Right renal cortex interstitium (tissue), 3 donors: ENCODE results near the gene CD93. TPM values are rescaled to one million over a fixed set of nuclear protein-coding genes. Genes with fewer than 3 reads are reported as not detected.

Experiments
- DNase-seq, 3 donors: peaks; one replicate each; pipeline ENCODE4 v3.0.0-alpha.2; 2013; ENCODE audit warnings: low read depth in 3 of 3, low spot score in 2 of 3
- polyA plus RNA-seq, 3 donors: library from polyadenylated mRNA; unstranded; fragments of 120-200 nt; gene quantifications; one replicate each; pipeline ENCODE4 v1.2.1, GENCODE V29; 2013; ENCODE audit not compliant: insufficient read length in 3 of 3

CD93 gene
- polyA plus RNA-seq: 10 to 100 TPM; 39.5 to 44.4 (median 44.3) TPM

DNA sequence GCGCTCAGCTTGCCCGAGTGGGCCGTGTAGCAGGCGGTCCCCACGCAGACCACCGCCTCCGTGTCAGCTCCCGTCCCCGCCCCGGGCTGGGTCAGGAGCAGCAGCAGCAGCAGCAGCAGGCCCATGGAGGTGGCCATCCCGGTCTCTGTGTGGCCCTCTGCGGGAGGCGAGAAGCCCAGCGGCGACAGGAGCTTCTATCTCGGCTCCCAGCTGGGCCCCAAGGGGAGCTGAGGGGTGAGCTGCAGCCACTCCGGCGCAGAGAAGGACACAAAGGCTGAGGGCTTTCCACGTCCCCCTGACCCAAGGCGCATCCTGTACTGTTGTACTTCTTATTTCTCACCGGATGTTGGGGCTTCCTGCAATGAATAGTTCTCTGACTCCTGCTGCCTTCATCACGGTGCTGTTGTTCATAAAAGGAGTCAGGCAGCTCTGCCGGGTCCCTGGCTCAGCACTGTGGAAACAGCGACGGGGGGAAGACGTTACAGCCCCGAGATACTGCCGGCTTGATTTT lies at the start of gene CD93:
Gene CD93 (minus strand): TSS at position 269 of the 511 bp plus-strand sequence. CDS start 132 bp downstream, at position 137.
- no peak for DNase-seq

DNA sequence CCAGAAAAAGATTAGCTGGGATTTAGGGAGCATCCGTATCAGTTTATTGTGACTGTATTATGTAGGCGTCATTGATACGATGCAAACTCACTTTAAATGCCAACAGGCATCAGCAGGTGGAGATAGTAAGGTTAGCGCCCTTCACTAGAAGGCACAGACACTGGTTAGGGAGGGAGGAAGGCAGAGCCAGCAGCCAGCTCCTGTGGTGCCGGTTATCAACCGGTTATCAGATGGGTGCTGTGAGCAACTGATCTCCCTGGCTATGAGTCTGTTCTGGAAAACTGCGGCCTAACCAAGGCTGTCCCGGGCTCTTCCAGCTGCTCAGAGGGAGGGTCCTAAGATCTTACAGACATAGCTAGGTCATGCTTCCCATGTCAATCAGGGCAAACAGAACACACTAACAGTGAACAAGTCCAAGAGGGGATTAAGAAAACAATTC lies 47.5 kb upstream of the CD93 start:
- no peak for DNase-seq

DNA sequence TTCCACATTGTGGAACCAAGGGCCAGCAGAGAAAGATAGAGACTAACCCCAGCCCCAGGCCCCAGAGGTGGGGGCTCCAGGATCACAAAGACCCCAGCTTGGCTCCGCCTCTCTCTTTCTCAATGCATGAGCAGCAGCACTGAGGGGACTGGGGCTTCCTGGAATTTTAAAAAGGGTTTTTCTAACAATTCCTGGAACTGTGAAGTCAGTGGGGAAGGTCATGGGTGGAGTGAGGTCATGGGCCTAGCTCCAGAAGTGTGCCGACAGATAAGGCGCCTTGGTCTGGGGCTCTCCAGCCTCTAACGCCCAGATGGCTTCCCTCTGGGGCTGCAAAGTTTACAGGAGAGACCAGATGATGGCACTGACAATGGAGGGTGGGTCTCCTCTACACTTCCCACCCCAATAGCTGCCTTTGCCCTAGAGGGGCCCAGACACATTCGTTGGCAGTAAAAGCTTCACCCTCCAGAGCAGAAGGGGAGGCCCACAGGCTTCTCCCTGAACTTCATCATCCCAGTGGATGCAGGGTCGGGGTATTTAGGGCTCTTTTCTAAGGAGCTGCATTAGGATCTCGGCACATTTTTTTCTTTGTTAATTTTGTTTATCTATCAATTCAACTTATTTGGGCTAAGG lies 46.9 kb upstream of the CD93 start:
- no peak for DNase-seq

- DNase-seq: no peak
These were observed 46.3 kb upstream of the CD93 start for GRCh38 chr20:23132293-23132929.

DNA sequence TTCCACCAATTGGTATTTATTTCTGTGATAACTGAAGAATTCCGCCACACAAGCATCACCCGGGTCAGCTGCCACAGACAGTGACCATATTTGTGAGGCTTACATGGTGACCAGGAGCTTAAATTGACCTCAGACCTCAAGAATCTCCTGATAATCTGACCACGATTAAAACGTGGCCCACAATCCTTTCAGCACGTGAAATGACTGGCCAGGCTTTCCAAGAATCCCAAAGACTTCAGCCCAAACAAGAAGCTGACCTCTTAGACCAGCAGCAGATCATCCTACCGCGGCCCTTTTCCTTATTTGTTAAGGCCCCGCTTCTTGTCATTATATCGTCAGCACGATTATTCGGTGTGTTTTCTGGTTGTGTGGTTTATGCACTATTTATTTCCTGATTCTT lies 45.6 kb upstream of the CD93 start:
- DNase-seq: no peak

GRCh38 chr20:23130622-23131140 lies 44.6 kb upstream of the CD93 start:
- DNase-seq: no peak

DNA sequence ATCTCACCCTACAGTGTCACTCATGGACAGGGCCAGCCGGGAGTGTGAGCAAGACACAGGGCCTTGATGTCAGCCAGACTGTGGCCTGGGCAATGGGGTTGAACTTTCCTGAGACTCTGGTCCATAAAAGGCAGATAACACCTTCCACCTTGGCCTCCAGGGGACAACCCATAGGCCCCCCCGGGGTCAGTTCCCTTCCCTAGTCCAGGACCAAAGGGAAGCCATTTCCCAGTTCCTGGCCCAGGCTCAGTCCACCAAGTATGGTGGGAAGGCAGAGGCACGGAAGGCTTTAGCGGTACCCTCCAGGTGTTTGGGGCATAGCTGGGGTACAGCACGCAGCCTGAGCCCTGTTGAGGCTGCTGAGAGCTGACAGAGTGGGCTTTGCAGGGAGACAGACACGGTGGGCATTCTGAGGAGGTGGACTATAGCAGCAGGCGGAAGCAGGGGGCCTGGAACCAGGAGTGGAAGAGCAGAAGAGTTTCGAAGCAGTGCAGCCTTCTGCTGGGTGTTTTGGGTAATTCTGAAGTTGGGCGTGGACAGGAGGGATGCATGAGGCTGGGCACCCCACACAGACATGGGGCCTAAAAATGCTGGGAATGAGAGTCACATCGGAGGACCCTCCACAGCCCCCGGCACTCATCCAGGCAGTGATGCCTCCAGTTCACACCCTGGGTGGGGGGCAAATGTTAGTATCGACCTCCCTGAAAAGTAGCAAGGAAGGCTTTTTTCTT lies 43.9 kb upstream of the CD93 start:
- DNase-seq: no peak

GRCh38 chr20:23129266-23129665 lies 43.1 kb upstream of the CD93 start:
- DNase-seq: no peak

DNA sequence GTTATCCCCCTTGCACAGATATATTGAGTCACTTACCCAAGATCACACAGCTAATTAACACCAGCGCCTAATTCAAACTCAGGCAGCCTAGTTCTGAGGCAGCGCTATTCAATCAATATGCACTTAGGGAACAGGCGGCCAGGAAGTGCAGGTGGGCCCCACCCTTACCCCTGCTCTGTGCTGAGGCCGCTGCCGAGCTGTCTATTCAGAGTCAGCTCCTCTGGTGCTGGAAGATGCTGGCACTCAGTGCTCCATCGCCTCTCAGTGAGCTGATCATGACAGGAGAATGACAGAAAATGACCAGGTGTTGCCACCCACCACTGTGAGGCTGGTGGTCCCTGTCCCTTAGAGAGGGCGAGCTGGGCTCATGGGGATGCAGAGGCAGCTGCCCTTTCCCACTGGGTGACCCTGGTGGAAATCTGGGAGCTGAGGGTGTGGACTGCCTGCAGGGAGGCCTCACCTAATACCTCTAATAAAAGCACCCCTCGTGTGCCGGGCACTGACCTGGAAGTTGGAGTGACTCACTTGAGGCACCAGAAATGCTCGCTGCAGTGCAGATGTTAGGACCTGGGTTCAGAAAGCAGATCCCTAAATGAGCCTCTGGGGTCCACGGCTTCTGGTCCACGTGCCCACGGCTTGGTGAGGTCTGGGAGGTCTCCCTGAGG lies 42.5 kb upstream of the CD93 start:
- no peak for DNase-seq

GRCh38 chr20:23127506-23128279 lies 41.6 kb upstream of the CD93 start:
- no peak for DNase-seq

DNA sequence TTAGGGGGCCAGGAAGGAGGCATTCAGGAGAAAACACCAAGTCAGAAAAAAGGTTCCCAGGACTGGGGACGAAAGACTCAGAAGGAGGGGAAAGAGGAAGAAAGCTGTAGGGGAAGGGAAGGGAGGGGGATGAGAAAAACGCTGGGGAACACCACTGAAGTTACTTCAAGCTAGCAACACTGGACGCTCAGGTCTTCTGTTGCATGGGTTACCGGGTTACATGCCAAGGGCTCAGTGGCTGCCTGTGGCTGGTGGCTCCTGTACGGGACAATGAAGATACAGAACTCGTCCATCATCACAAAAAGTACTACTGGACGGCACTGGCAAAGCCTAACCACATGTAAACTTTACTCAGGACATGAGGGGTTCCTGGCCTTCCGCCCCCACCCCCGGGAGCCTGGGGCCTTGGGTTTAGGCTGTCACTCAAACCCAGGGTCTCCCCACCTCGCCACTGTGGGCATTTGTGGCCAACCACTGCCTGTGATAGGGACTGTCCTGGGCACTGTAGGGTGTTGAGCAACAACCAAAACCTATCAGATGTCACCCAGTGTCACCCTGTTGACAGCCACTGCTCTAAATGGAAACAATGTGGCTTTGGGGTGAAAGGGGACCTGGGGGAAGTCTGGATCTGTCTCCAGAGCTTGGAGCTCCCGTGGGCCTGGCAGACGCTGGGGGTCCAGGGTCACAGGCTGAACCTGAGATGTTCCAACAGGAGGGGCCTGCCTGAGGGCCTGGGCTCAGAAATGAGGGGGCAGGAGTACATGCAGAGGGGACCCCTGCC lies 40.3 kb upstream of the CD93 start:
- DNase-seq: no peak

GRCh38 chr20:23125625-23126191 lies 39.6 kb upstream of the CD93 start:
- no peak for DNase-seq

- no peak for DNase-seq
These were observed 39.0 kb upstream of the CD93 start for GRCh38 chr20:23125159-23125558.

GRCh38 chr20:23123886-23124285 lies 37.8 kb upstream of the CD93 start:
- no peak for DNase-seq

DNA sequence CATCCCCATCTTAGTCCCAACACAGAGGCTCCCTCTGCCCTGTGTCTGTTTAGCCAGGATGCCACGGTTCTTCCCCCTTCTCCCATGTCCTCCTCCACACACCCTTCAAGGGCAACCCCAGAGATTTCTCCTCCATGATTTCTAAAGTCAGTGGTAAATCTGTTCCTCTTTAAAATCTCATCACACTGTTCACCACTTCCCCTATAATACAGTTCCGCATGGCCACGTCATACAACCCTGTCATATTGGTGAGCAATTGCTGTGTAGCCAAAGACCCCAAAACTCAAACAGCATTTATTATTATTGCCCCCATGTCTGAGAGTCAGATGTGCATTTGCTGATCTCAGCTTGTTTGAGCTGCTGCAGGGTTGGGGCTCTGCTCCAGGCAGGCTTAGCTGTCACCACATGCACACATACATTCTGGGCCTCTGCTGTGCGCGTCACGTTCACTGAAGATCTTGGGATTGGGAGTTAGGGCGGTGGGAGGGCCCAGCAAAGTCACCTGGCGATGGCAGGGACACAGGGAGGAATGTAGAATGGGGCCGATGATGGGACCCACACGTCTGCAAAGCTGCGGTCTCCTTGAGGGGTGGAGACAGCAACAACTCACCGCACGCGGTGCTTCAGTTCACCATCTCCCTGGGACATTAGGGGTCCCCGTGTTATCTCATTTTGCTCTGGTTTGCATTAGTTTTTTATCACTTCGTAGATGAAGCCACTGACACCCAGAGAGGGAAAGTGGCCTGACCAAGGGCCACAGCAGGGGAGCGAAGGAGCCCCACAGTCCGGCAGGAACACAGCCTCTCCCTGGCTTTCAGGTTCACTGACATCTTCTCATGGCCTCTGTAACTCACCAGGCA lies 36.9 kb upstream of the CD93 start:
- DNase-seq: no peak

- DNase-seq: no peak
These were observed 36.2 kb upstream of the CD93 start for GRCh38 chr20:23122321-23122720.

- no peak for DNase-seq
These were observed 35.7 kb upstream of the CD93 start for GRCh38 chr20:23121751-23122320.
